H1 (cell line): ENCODE data around the gene HELQ. TPM values are rescaled to one million over a fixed set of nuclear protein-coding genes. Genes with fewer than 3 reads are reported as not detected.

Experiments
- CTCF ChIA-PET: fragments of 300-600 bp; sonication (Branson Sonifier 250); formaldehyde crosslinking; loops from one replicate; lab custom pipeline; 2021; ENCODE audit not compliant: partially characterized antibody; lab: Charles Lee
- POLR2A ChIA-PET: fragments of 300-600 bp; sonication (Branson Sonifier 250); formaldehyde crosslinking; loops from one replicate; lab custom pipeline; 2021; ENCODE audit warnings: inconsistent platforms; ENCODE audit not compliant: partially characterized antibody; lab: Charles Lee
- DNase-seq, 2 experiments: peaks; one replicate each; pipeline versions ENCODE4 v3.0.0 to v3.0.0-alpha.2; 2010 to 2022; ENCODE audit warnings: low spot score in 2 of 2, low read depth in 1 of 2, mixed read lengths in 1 of 2
- FAIRE-seq: peaks from 2 replicates; lab custom pipeline; 2011; peaks lifted over from hg19 to GRCh38; lab: Jason Lieb, UNC
- H2AFZ ChIP-seq: 2 replicates; pipeline ENCODE4 v1.8.1; 2012; ENCODE audit warnings: low read length, inconsistent platforms
- H2AK5ac ChIP-seq: 2 replicates; pipeline ENCODE4 v1.6.1; 2013; ENCODE audit warnings: low read depth, low read length
- H2BK120ac ChIP-seq: replicated peaks from 2 replicates; pipeline ENCODE3; 2013; ENCODE audit warnings: low read depth, low read length, inconsistent platforms
- H2BK12ac ChIP-seq: 2 replicates; pipeline ENCODE4 v1.6.1; 2013; ENCODE audit warnings: low read depth, low read length
- H2BK15ac ChIP-seq: 2 replicates; pipeline ENCODE4 v1.6.1; 2013; ENCODE audit warnings: low read length
- H2BK20ac ChIP-seq: 2 replicates; pipeline ENCODE4 v1.6.1; 2013; ENCODE audit warnings: low read length
- H2BK5ac ChIP-seq: 2 replicates; pipeline ENCODE4 v1.6.1; 2013; ENCODE audit warnings: low read depth, low read length
- H3K14ac ChIP-seq: 2 replicates; pipeline ENCODE4 v1.6.1; 2013; ENCODE audit warnings: inconsistent platforms; ENCODE audit not compliant: insufficient read length
- H3K18ac ChIP-seq: 2 replicates; pipeline ENCODE4 v1.6.1; 2013; ENCODE audit warnings: low read length; ENCODE audit errors: extremely low read depth
- H3K23ac ChIP-seq: 2 replicates; pipeline ENCODE4 v1.6.1; 2013; ENCODE audit warnings: inconsistent platforms; ENCODE audit not compliant: insufficient read length
- H3K23me2 ChIP-seq: 2 replicates; pipeline ENCODE4 v1.6.1; 2013; ENCODE audit warnings: low read depth, low read length
- H3K27ac ChIP-seq: 2 replicates; pipeline ENCODE4 v1.6.1; 2011; ENCODE audit warnings: low read depth, low read length, inconsistent platforms
- H3K27me3 ChIP-seq, 4 experiments: replicated peaks in 1 of 4; 1 replicate in 1 of 4; 2 replicates in 3 of 4; pipeline versions ENCODE4 v1.6.1 to v1.8.1; 2011 to 2013; ENCODE audit warnings: low read length in 3 of 4, mild to moderate bottlenecking in 3 of 4, inconsistent platforms in 2 of 4, mixed read lengths in 2 of 4, moderate library complexity in 1 of 4; ENCODE audit not compliant: control insufficient read depth in 3 of 4, insufficient read depth in 3 of 4; ENCODE audit errors: extremely low read depth in 1 of 4
- H3K36me3 ChIP-seq, 4 experiments: 2 replicates each; pipeline versions ENCODE4 v1.6.1 to v1.8.1; 2011 to 2013; ENCODE audit warnings: mild to moderate bottlenecking in 4 of 4, low read length in 3 of 4, moderate library complexity in 2 of 4, control low read depth in 1 of 4, inconsistent platforms in 1 of 4; ENCODE audit not compliant: insufficient read depth in 4 of 4, control insufficient read depth in 2 of 4
- H3K4ac ChIP-seq: replicated peaks from 2 replicates; pipeline ENCODE3; 2013; ENCODE audit warnings: low read length, low read depth, mixed read lengths, inconsistent platforms; ENCODE audit not compliant: insufficient read length
- H3K4me1 ChIP-seq, 4 experiments: replicated peaks in 1 of 4; 1 replicate in 1 of 4; 2 replicates in 3 of 4; pipeline versions ENCODE4 v1.6.1 to v1.8.1; 2011 to 2013; ENCODE audit warnings: low read length in 3 of 4, inconsistent platforms in 2 of 4, mixed read lengths in 1 of 4; ENCODE audit not compliant: insufficient read depth in 4 of 4, control insufficient read depth in 3 of 4
- H3K4me2 ChIP-seq, 2 experiments: 2 replicates each; pipeline versions ENCODE4 v1.6.1 to v1.8.1; 2011 to 2013; ENCODE audit warnings: low read depth in 2 of 2, low read length in 2 of 2, control low read depth in 1 of 2, inconsistent platforms in 1 of 2, mild to moderate bottlenecking in 1 of 2; ENCODE audit not compliant: insufficient read depth in 1 of 2
- H3K4me3 ChIP-seq, 4 experiments: fragments of 200-600, 300-600 bp in 1 of 4; sonication (generic), shearing (Covaris generic), sonication (Bioruptor Twin) in 1 of 4; 2 replicates each; pipeline versions ENCODE4 v1.5.1 to v1.8.1; 2011 to 2016; ENCODE audit warnings: low read length in 4 of 4, low read depth in 3 of 4, control low read depth in 2 of 4, inconsistent platforms in 2 of 4, mild to moderate bottlenecking in 2 of 4, mixed read lengths in 1 of 4, moderate library complexity in 1 of 4; ENCODE audit not compliant: insufficient read depth in 2 of 4; ENCODE audit errors: extremely low read depth in 1 of 4
- H3K56ac ChIP-seq: replicated peaks from 2 replicates; pipeline ENCODE3; 2013; ENCODE audit warnings: low read depth, mild to moderate bottlenecking, mixed read lengths, low read length, inconsistent platforms; ENCODE audit not compliant: insufficient read length
- H3K79me1 ChIP-seq: 2 replicates; pipeline ENCODE4 v1.6.1; 2013; ENCODE audit warnings: low read depth, low read length, control low read depth
- H3K79me2 ChIP-seq, 2 experiments: 2 replicates each; pipeline versions ENCODE4 v1.6.1 to v1.8.1; 2012 to 2013; ENCODE audit warnings: low read length in 2 of 2, mild to moderate bottlenecking in 2 of 2, inconsistent platforms in 1 of 2; ENCODE audit not compliant: insufficient read depth in 2 of 2, control insufficient read depth in 1 of 2
- H3K9ac ChIP-seq, 4 experiments: replicated peaks in 1 of 4; 1 replicate in 1 of 4; 2 replicates in 3 of 4; pipeline versions ENCODE4 v1.6.1 to v1.8.1; 2011 to 2013; ENCODE audit warnings: low read depth in 3 of 4, low read length in 3 of 4, control low read depth in 2 of 4, mild to moderate bottlenecking in 2 of 4, moderate library complexity in 2 of 4, inconsistent platforms in 1 of 4; ENCODE audit errors: extremely low read depth in 1 of 4
- H3K9me3 ChIP-seq, 2 experiments: 2 replicates each; pipeline versions ENCODE4 v1.6.1 to v1.8.1; 2012 to 2013; ENCODE audit warnings: mild to moderate bottlenecking in 2 of 2, moderate library complexity in 2 of 2, control low read depth in 1 of 2, inconsistent platforms in 1 of 2, low read depth in 1 of 2, low read length in 1 of 2, mixed read lengths in 1 of 2; ENCODE audit not compliant: insufficient read depth in 2 of 2
- H4K20me1 ChIP-seq, 2 experiments: replicated peaks in 1 of 2; 2 replicates each; pipeline versions ENCODE3 to v1.8.1; 2011 to 2013; ENCODE audit warnings: inconsistent platforms in 2 of 2, low read length in 2 of 2, mild to moderate bottlenecking in 1 of 2; ENCODE audit not compliant: insufficient read depth in 2 of 2, control insufficient read depth in 1 of 2
- H4K5ac ChIP-seq: 2 replicates; pipeline ENCODE4 v1.6.1; 2013; ENCODE audit warnings: low read length, low read depth, mixed read lengths, inconsistent platforms; ENCODE audit not compliant: insufficient read length
- H4K8ac ChIP-seq: 2 replicates; pipeline ENCODE4 v1.8.0; 2013; ENCODE audit warnings: mild to moderate bottlenecking, moderate library complexity, low read length, inconsistent platforms; ENCODE audit not compliant: insufficient read depth; ENCODE audit errors: extremely low read depth
- H4K91ac ChIP-seq: replicated peaks from 2 replicates; pipeline ENCODE3; 2013; ENCODE audit warnings: low read length, mixed read lengths, inconsistent platforms; ENCODE audit not compliant: insufficient read length
- ASH2L ChIP-seq: fragments of 200-600, 300-600 bp; sonication (generic); IDR thresholded peaks from one replicate; pipeline ENCODE4 v1.7.1; 2017; ENCODE audit warnings: low read length
- HDAC6 ChIP-seq: IDR thresholded peaks from one replicate; pipeline ENCODE4 v1.7.1; 2012; ENCODE audit warnings: low read depth, mild to moderate bottlenecking, inconsistent platforms, low read length, moderate library complexity
- JUN ChIP-seq: IDR thresholded peaks from 2 replicates; pipeline ENCODE4 v1.6.1; 2011; ENCODE audit warnings: low read depth, mild to moderate bottlenecking, improper control_type of control experiment, low read length
- KDM4A ChIP-seq: IDR thresholded peaks from one replicate; pipeline ENCODE4 v1.7.1; 2012; ENCODE audit warnings: low read depth, mild to moderate bottlenecking, moderate library complexity, low read length, inconsistent platforms; ENCODE audit not compliant: severe bottlenecking
- RAD21 ChIP-seq, 2 experiments: IDR thresholded peaks in 1 of 2; conservative IDR thresholded peaks in 1 of 2; 2 replicates each; pipeline ENCODE4 v1.6.1; 2011; ENCODE audit warnings: low read depth in 2 of 2, low read length in 2 of 2, improper control_type of control experiment in 1 of 2, inconsistent platforms in 1 of 2, mild to moderate bottlenecking in 1 of 2, moderate library complexity in 1 of 2
- RBBP5 ChIP-seq: IDR thresholded peaks from 2 replicates; pipeline ENCODE4 v1.7.1; 2012; ENCODE audit warnings: low read depth, mild to moderate bottlenecking, inconsistent platforms, low read length, moderate library complexity, borderline replicate concordance
- RNF2 ChIP-seq: fragments of 200-900, 300-1000 bp; sonication (generic); IDR thresholded peaks from 2 replicates; pipeline ENCODE4 v1.7.1; 2016; ENCODE audit warnings: borderline replicate concordance, low read depth, mild to moderate bottlenecking, antibody characterized with exemption, low read length; ENCODE audit not compliant: poor library complexity, severe bottlenecking; ENCODE audit errors: missing control alignments
- SAP30 ChIP-seq: fragments of 300-600 bp; sonication (generic); IDR thresholded peaks from 2 replicates; pipeline ENCODE4 v1.7.1; 2012; ENCODE audit warnings: low read length, moderate library complexity, mild to moderate bottlenecking, inconsistent platforms; ENCODE audit not compliant: insufficient read depth, insufficient replicate concordance
- SP4 ChIP-seq: IDR thresholded peaks from 2 replicates; pipeline ENCODE4 v1.6.1; 2012; ENCODE audit warnings: low read length, inconsistent platforms
- TCF12 ChIP-seq: IDR thresholded peaks from 2 replicates; pipeline ENCODE4 v1.6.1; 2011; ENCODE audit warnings: low read depth, mild to moderate bottlenecking, low read length
- polyA plus RNA-seq, 7 experiments: library from polyadenylated mRNA; depleted of rRNA in 3 of 7; stranded (reverse) in 5 of 7; unstranded in 2 of 7; fragments of >200 nt in 5 of 7; fragments of 200-250 nt in 2 of 7; gene quantifications; 1 replicate in 5 of 7; 2 replicates in 1 of 7; 4 replicates in 1 of 7; pipeline versions ENCODE4 v1.2.1 to v1.2.3, GENCODE V29; 2011 to 2013; ENCODE audit warnings: missing spikeins in 2 of 7, mixed read lengths in 2 of 7
- total RNA-seq: library from RNA; stranded (reverse); fragmentation: NEBNext Ultra II Directional; extraction: Animal tissue kit (Norgen Biotek cat#: 25700); gene quantifications from 2 replicates; pipeline ENCODE4 v1.2.1, GENCODE V29; 2021

Gene HELQ
- total and polyA plus RNA-seq, 2 of the 8 experiments (the other 6 are each of a cell fraction or from before 2014, with no cell fraction given): 4.7 to 9.0 TPM

GRCh38 chr4:83438719-83439118, 16.9 kb downstream of the HELQ start:
- TF ChIP-seq RNF2 (no peak), KDM4A (no peak), JUN (no peak), HDAC6 (no peak), SP4 (no peak), TCF12 (no peak), RBBP5 (no peak), ASH2L (no peak), RAD21 (IDR thresholded peaks at IDR 0.05 in 1 of 2, conservative IDR thresholded peaks at IDR 0.05 in 1 of 2; ENCODE audit: low read depth in 2 of 2, low read length in 2 of 2) (no peak), SAP30 (no peak)
- TF ChIP-seq, all 59 proteins: peak for 0
- Histone ChIP-seq H3K9ac (no peak overlapping the region), H2BK12ac (no peak overlapping the region), H3K27me3 (no peaks in the 10 kb centered on the region), H2AFZ (no peak overlapping the region), H2BK120ac (no peak overlapping the region), H3K18ac (no peak overlapping the region), H3K23me2 (no peaks in the 10 kb centered on the region), H4K20me1 (peaks cover 0 to 2% of the 10 kb centered on the region in 2 experiments), H4K8ac (no peak overlapping the region), H3K79me1 (no peaks in the 10 kb centered on the region), H3K56ac (no peak overlapping the region), H3K27ac (no peak overlapping the region), H3K4me3 (no peak overlapping the region), H2BK15ac (no peak overlapping the region), H2BK5ac (no peak overlapping the region), H2BK20ac (no peak overlapping the region), H4K91ac (no peak overlapping the region), H3K36me3 (peaks cover 0 to 10% (median 2%) of the 10 kb centered on the region in 4 experiments; a peak in 2 of 8 replicates), H3K23ac (no peak overlapping the region), H2AK5ac (no peak overlapping the region), H3K4me2 (no peak overlapping the region), H3K4ac (no peak overlapping the region), H4K5ac (no peak overlapping the region), H3K14ac (no peak overlapping the region), H3K9me3 (no peaks in the 10 kb centered on the region), H3K79me2 (no peaks in the 10 kb centered on the region), H3K4me1 (no peaks in the 10 kb centered on the region)
- POLR2A ChIA-PET: no interaction called here
- FAIRE-seq (no peak), DNase-seq (no peak)
- CTCF ChIA-PET: interaction anchor here (0.6 to 1.1 kb wide), 2 partner anchors 543 to 588 kb away, joined by 3 read pairs; no protein-coding TSS in a partner anchor
